ENCODE results near the gene SH2D2A. TPM values are rescaled to one million over a fixed set of nuclear protein-coding genes. Genes with fewer than 3 reads are reported as not detected.
A peak's percentile ranks its signal among the peaks of the same experiment; 100 is the strongest.

Gene SH2D2A
- total and polyA plus RNA-seq, 9 of the 15 experiments (the other 6 are each of a cell fraction or from before 2014, with no cell fraction given) = 0.89 to 33.6 (median 6.9) TPM

DNA sequence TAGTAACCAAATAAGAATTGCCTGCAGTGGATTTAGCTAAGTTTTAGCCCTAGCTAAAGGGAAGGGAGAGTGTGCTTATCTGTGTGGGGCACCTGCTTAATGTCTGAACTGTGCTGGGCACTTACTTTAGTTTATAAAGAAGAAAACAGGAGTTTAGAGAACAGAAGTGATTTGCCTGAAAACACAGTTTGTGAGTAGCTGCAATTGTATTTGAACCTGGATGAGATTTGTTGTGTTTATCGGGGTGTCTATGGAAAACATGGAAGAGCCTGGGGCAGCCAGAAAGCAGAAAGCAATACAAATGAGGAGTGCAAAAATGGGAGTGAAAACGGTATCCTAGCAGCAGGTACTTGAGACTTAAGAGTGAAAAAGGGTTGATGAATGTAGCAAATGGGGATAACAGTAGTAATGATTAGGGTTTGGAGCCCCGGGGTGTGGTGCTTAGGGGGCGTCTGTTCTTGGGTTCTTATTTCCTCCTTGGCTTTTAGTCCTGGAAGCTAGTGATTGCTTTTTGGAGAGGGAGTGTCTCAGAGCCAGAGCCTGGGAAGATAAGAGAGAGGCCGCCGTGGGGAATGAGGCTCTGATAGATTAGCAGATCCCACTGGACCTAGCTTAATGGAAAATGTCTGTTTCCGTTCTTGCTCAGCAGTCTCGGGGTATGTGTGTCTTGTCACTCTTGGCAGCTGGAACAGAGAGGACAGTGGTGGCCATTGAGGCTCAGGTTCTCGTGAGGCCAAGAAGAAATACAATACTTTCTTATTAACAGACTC, 43.7 kb downstream of the SH2D2A start (continued):
- TF ChIP-seq, protein P1, sequence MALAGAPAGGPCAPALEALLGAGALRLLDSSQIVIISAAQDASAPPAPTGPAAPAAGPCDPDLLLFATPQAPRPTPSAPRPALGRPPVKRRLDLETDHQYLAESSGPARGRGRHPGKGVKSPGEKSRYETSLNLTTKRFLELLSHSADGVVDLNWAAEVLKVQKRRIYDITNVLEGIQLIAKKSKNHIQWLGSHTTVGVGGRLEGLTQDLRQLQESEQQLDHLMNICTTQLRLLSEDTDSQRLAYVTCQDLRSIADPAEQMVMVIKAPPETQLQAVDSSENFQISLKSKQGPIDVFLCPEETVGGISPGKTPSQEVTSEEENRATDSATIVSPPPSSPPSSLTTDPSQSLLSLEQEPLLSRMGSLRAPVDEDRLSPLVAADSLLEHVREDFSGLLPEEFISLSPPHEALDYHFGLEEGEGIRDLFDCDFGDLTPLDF (CRISPR knock-in tag; IDR thresholded peaks at IDR 0.05) = peak; percentile 48; the same call in 1 of the 2 replicates
- TF ChIP-seq ZNF75A (CRISPR knock-in tag; IDR thresholded peaks at IDR 0.05) (no peak), SMARCA5 (IDR thresholded peaks at IDR 0.05) (peak; percentile 26; the same call in 1 of the 2 replicates), MTA1 (IDR thresholded peaks at IDR 0.05; ENCODE audit: borderline replicate concordance) (peak; percentile 23; the same call in 1 of the 2 replicates), DPF2 (IDR thresholded peaks at IDR 0.05) (0 out of 2 replicates have a peak, but pooled peaks have one; percentile 50), ZC3H8 (IDR thresholded peaks at IDR 0.05) (no peak), NRF1 (conservative IDR thresholded peaks at IDR 0.05 in 1 of 2, IDR thresholded peaks at IDR 0.05 in 1 of 2) (0 out of 4 replicates have a peak, but pooled peaks of 1 of the 2 experiments have one; percentile 9), FOSL1 (tag; conservative IDR thresholded peaks at IDR 0.05) (peak; percentile 32), HMGN3 (IDR thresholded peaks at IDR 0.05; ENCODE audit: borderline replicate concordance, extremely low read depth, insufficient read length, low read depth, low read length) (no peak), CXXC5 (CRISPR knock-in tag; IDR thresholded peaks at IDR 0.05) (peak; percentile 45; the same call in 1 of the 2 replicates), NCOR1 (IDR thresholded peaks at IDR 0.05) (peak; percentile 61), RBBP5 (IDR thresholded peaks at IDR 0.05; ENCODE audit: borderline replicate concordance, insufficient read depth, low read length, poor library complexity, severe bottlenecking) (peak; percentile 42), CBFA2T2 (conservative IDR thresholded peaks at IDR 0.05) (peak; percentile 79), ARID1B (IDR thresholded peaks at IDR 0.05) (peak; percentile 70), POLR2AphosphoS5 (IDR thresholded peaks at IDR 0.05; ENCODE audit: control insufficient read depth, insufficient read depth, low read depth, low read length) (peak; percentile 31; the same call in 1 of the 2 replicates), ZNF584 (CRISPR knock-in tag; IDR thresholded peaks at IDR 0.05; ENCODE audit: low read depth) (no peak), ZNF707 (CRISPR knock-in tag; conservative IDR thresholded peaks at IDR 0.05) (no peak), LARP7 (IDR thresholded peaks at IDR 0.05) (0 out of 2 replicates have a peak, but pooled peaks have one; percentile 36), TEAD1 (CRISPR knock-in tag; IDR thresholded peaks at IDR 0.05) (0 out of 4 replicates have a peak, but pooled peaks of 1 of the 2 experiments have one; percentile 60)
- TF ChIP-seq, protein P2, sequence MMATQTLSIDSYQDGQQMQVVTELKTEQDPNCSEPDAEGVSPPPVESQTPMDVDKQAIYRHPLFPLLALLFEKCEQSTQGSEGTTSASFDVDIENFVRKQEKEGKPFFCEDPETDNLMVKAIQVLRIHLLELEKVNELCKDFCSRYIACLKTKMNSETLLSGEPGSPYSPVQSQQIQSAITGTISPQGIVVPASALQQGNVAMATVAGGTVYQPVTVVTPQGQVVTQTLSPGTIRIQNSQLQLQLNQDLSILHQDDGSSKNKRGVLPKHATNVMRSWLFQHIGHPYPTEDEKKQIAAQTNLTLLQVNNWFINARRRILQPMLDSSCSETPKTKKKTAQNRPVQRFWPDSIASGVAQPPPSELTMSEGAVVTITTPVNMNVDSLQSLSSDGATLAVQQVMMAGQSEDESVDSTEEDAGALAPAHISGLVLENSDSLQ (IDR thresholded peaks at IDR 0.05) = peak; percentile 33; the same call in 1 of the 2 replicates
- TF ChIP-seq, protein P3, sequence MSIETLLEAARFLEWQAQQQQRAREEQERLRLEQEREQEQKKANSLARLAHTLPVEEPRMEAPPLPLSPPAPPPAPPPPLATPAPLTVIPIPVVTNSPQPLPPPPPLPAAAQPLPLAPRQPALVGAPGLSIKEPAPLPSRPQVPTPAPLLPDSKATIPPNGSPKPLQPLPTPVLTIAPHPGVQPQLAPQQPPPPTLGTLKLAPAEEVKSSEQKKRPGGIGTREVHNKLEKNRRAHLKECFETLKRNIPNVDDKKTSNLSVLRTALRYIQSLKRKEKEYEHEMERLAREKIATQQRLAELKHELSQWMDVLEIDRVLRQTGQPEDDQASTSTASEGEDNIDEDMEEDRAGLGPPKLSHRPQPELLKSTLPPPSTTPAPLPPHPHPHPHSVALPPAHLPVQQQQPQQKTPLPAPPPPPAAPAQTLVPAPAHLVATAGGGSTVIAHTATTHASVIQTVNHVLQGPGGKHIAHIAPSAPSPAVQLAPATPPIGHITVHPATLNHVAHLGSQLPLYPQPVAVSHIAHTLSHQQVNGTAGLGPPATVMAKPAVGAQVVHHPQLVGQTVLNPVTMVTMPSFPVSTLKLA (conservative IDR thresholded peaks at IDR 0.05) = 0 out of 4 replicates have a peak, but pooled peaks of 1 of the 2 experiments have one; percentile 4
- TF ChIP-seq, protein P4, sequence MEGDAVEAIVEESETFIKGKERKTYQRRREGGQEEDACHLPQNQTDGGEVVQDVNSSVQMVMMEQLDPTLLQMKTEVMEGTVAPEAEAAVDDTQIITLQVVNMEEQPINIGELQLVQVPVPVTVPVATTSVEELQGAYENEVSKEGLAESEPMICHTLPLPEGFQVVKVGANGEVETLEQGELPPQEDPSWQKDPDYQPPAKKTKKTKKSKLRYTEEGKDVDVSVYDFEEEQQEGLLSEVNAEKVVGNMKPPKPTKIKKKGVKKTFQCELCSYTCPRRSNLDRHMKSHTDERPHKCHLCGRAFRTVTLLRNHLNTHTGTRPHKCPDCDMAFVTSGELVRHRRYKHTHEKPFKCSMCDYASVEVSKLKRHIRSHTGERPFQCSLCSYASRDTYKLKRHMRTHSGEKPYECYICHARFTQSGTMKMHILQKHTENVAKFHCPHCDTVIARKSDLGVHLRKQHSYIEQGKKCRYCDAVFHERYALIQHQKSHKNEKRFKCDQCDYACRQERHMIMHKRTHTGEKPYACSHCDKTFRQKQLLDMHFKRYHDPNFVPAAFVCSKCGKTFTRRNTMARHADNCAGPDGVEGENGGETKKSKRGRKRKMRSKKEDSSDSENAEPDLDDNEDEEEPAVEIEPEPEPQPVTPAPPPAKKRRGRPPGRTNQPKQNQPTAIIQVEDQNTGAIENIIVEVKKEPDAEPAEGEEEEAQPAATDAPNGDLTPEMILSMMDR (IDR thresholded peaks at IDR 0.05 in 2 of 3, conservative IDR thresholded peaks at IDR 0.05 in 1 of 3; ENCODE audit: insufficient read depth in 2 of 3, low read depth in 1 of 3, low read length in 3 of 3) = 0 out of 6 replicates have a peak, but pooled peaks of 1 of the 3 experiments have one; percentile 3

Data from K562 (cell line).